DMS153 treated with DMSO at 0.1 percent for 48 hours (cell line): ENCODE measurements around the gene CTDSPL.
A peak's percentile ranks its signal among the peaks of the same experiment; 100 is the strongest.

Source experiments
- DNase-seq: peaks from one replicate; lab custom pipeline; 2025; ENCODE audit not compliant: unreplicated experiment; lab: John Stamatoyannopoulos, UW

Gene CTDSPL

GRCh38 chr3:37852771-37853170 lies 8.9 kb upstream of the CTDSPL start:
- DNase-seq, result no peak

GRCh38 chr3:37853691-37854413 lies 7.8 kb upstream of the CTDSPL start:
- no peak for DNase-seq

- peak; percentile 5 for DNase-seq
Observed at GRCh38 chr3:37855363-37855970, 6.2 kb upstream of the CTDSPL start.

GRCh38 chr3:37856381-37856780 lies 5.3 kb upstream of the CTDSPL start:
- DNase-seq, result no peak

GRCh38 chr3:37858742-37859141 lies 2.9 kb upstream of the CTDSPL start:
- no peak for DNase-seq

GRCh38 chr3:37859354-37859753 lies 2.3 kb upstream of the CTDSPL start:
- no peak for DNase-seq

GRCh38 chr3:37859908-37860199 lies 1.8 kb upstream of the CTDSPL start:
- DNase-seq, result no peak

- DNase-seq, result no peak
Observed at GRCh38 chr3:37862219-37862902, 681 bp downstream of the CTDSPL start.

GRCh38 chr3:37862903-37863815 lies 1.5 kb downstream of the CTDSPL start:
- DNase-seq, result no peak

- no peak for DNase-seq
Observed at GRCh38 chr3:37863949-37864822, 2.5 kb downstream of the CTDSPL start.

- no peak for DNase-seq
Observed at GRCh38 chr3:37864904-37865303, 3.2 kb downstream of the CTDSPL start.

GRCh38 chr3:37867144-37867543 lies 5.5 kb downstream of the CTDSPL start:
- DNase-seq, result no peak

- DNase-seq, result no peak
Observed at GRCh38 chr3:37871858-37872257, 10.2 kb downstream of the CTDSPL start.

- DNase-seq, result no peak
Observed at GRCh38 chr3:37872413-37873160, 10.9 kb downstream of the CTDSPL start.

GRCh38 chr3:37876279-37876678 lies 14.6 kb downstream of the CTDSPL start:
- no peak for DNase-seq

- no peak for DNase-seq
Observed at GRCh38 chr3:37882711-37883110, 21.0 kb downstream of the CTDSPL start.

- DNase-seq, result no peak
Observed at GRCh38 chr3:37885814-37886213, 24.1 kb downstream of the CTDSPL start.

GRCh38 chr3:37886395-37886794 lies 24.7 kb downstream of the CTDSPL start:
- DNase-seq, result no peak

- DNase-seq, result no peak
Observed at GRCh38 chr3:37887062-37887461, 25.4 kb downstream of the CTDSPL start.

GRCh38 chr3:37887824-37888223 lies 26.1 kb downstream of the CTDSPL start:
- DNase-seq, result no peak
